Thyroid gland (tissue), 4 donors: ENCODE data around the gene SPRR2D.

Source experiments
- POLR2A ChIP-seq, 2 donors: fragments of 450-650 bp; IDR thresholded peaks; one replicate each; pipeline ENCODE4 v1.6.1; 2017; ENCODE audit warnings: antibody characterized with exemption in 2 of 2, mild to moderate bottlenecking in 2 of 2, moderate library complexity in 1 of 2
- TF ChIP-seq, protein P1 (sequence below), 6 experiments: fragments of 200-600 bp in 3 of 6; fragments of 450-650 bp in 3 of 6; sonication (generic) in 3 of 6; IDR thresholded peaks; one replicate each; pipeline ENCODE4 v1.5.1; 2016 to 2019; ENCODE audit warnings: antibody characterized with exemption in 6 of 6, mild to moderate bottlenecking in 2 of 6, inconsistent platforms in 1 of 6, moderate library complexity in 1 of 6

DNA sequence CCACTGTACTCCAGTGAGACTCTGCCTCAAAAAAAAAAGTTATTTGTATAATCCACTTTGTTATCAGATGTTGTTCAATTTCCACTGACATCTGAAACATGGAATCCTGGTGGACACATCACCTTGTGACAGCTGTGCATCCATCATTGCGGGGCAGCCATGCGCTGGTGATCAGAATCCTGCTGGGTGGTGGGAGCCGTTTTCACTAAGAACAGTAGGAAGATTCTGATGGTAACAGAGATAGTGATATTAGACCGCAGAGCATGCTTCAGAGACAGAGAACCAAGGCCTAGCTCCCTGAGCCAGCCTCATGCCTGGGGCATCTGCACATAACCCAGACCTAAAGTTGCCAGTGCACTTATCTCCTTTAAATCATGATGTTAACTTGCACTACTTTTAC is 42.4 kb downstream of the SPRR2D start:
- no peak for TF ChIP-seq POLR2A (IDR thresholded peaks at IDR 0.05)
- TF ChIP-seq, protein P1, sequence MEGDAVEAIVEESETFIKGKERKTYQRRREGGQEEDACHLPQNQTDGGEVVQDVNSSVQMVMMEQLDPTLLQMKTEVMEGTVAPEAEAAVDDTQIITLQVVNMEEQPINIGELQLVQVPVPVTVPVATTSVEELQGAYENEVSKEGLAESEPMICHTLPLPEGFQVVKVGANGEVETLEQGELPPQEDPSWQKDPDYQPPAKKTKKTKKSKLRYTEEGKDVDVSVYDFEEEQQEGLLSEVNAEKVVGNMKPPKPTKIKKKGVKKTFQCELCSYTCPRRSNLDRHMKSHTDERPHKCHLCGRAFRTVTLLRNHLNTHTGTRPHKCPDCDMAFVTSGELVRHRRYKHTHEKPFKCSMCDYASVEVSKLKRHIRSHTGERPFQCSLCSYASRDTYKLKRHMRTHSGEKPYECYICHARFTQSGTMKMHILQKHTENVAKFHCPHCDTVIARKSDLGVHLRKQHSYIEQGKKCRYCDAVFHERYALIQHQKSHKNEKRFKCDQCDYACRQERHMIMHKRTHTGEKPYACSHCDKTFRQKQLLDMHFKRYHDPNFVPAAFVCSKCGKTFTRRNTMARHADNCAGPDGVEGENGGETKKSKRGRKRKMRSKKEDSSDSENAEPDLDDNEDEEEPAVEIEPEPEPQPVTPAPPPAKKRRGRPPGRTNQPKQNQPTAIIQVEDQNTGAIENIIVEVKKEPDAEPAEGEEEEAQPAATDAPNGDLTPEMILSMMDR (IDR thresholded peaks at IDR 0.05), result no peak
